Mucosa of rectum (tissue), 2 donors: ENCODE results near the gene MEGF8.

Experiments used
- H3K27ac ChIP-seq, 2 donors: one replicate each; pipeline ENCODE4 v1.7.0; 2013; ENCODE audit warnings: inconsistent platforms in 2 of 2, low read depth in 2 of 2, low read length in 2 of 2
- H3K27me3 ChIP-seq, 2 donors: one replicate each; pipeline ENCODE4 v1.7.0; 2013; ENCODE audit warnings: low read length in 2 of 2; ENCODE audit not compliant: control insufficient read depth in 2 of 2, insufficient read depth in 2 of 2
- H3K36me3 ChIP-seq, 2 donors: one replicate each; pipeline ENCODE4 v1.7.0; 2013; ENCODE audit warnings: low read length in 2 of 2; ENCODE audit not compliant: control insufficient read depth in 2 of 2, insufficient read depth in 2 of 2
- H3K4me1 ChIP-seq, 2 donors: one replicate each; pipeline ENCODE4 v1.7.0; 2013; ENCODE audit warnings: low read length in 2 of 2, mild to moderate bottlenecking in 1 of 2; ENCODE audit not compliant: control insufficient read depth in 2 of 2, insufficient read depth in 2 of 2
- H3K4me3 ChIP-seq, 2 donors: one replicate each; pipeline ENCODE4 v1.7.0; 2013; ENCODE audit warnings: low read length in 2 of 2
- H3K9ac ChIP-seq, 2 donors: one replicate each; pipeline ENCODE4 v1.7.0; 2013; ENCODE audit warnings: low read length in 2 of 2, low read depth in 1 of 2, mild to moderate bottlenecking in 1 of 2
- H3K9me3 ChIP-seq, 2 donors: one replicate each; pipeline ENCODE4 v1.7.0; 2013; ENCODE audit warnings: low read length in 2 of 2; ENCODE audit not compliant: control insufficient read depth in 2 of 2
- donor health status: healthy.
- donor health status: Normal muscosa, but diverticular disease.

The MEGF8 gene

GRCh38 chr19:42363614-42364346 is 38.3 kb downstream of the MEGF8 start:
- Histone ChIP-seq H3K9ac (no peak overlapping the region), H3K4me3 (no peak overlapping the region), H3K36me3 (peaks cover 10 to 21% of the 10 kb centered on the region in 2 donors), H3K27me3 (no peaks in the 10 kb centered on the region), H3K27ac (peak overlapping the region; percentile 26 to 40), H3K9me3 (peaks cover 0 to 3% of the 10 kb centered on the region in 2 donors), H3K4me1 (no peaks in the 10 kb centered on the region)

- no peaks in the 10 kb centered on the region for H3K27me3 ChIP-seq
- no peak overlapping the region for H3K27ac ChIP-seq
- no peaks in the 10 kb centered on the region for H3K4me1 ChIP-seq
- peaks cover 10 to 19% of the 10 kb centered on the region in 2 donors for H3K36me3 ChIP-seq
- H3K9ac ChIP-seq = no peak overlapping the region
- H3K9me3 ChIP-seq = peaks cover 0 to 3% of the 10 kb centered on the region in 2 donors
- no peak overlapping the region for H3K4me3 ChIP-seq
Observed at GRCh38 chr19:42366673-42367072, 41.2 kb downstream of the MEGF8 start.

- H3K9me3 ChIP-seq = peaks cover 0 to 3% of the 10 kb centered on the region in 2 donors
- no peak overlapping the region for H3K4me3 ChIP-seq
- H3K4me1 ChIP-seq = no peaks in the 10 kb centered on the region
- peaks cover 10 to 15% of the 10 kb centered on the region in 2 donors for H3K36me3 ChIP-seq
- H3K9ac ChIP-seq = no peak overlapping the region
- H3K27me3 ChIP-seq = no peaks in the 10 kb centered on the region
- H3K27ac ChIP-seq = no peak overlapping the region
Observed at GRCh38 chr19:42367929-42368328, 42.5 kb downstream of the MEGF8 start.

- H3K4me1 ChIP-seq = no peaks in the 10 kb centered on the region
- peaks cover 8 to 12% of the 10 kb centered on the region in 2 donors for H3K36me3 ChIP-seq
- no peak overlapping the region for H3K4me3 ChIP-seq
- no peak overlapping the region for H3K9ac ChIP-seq
- H3K27me3 ChIP-seq = no peaks in the 10 kb centered on the region
- peaks cover 0 to 3% of the 10 kb centered on the region in 2 donors for H3K9me3 ChIP-seq
- no peak overlapping the region for H3K27ac ChIP-seq
Observed at GRCh38 chr19:42368360-42368759, 42.9 kb downstream of the MEGF8 start.

- no peak overlapping the region for H3K4me3 ChIP-seq
- no peaks in the 10 kb centered on the region for H3K4me1 ChIP-seq
- peaks cover 6 to 8% of the 10 kb centered on the region in 2 donors for H3K36me3 ChIP-seq
Observed at GRCh38 chr19:42368765-42369164, 43.3 kb downstream of the MEGF8 start.

GRCh38 chr19:42369433-42370067 is 44.1 kb downstream of the MEGF8 start:
- H3K27me3 ChIP-seq = no peaks in the 10 kb centered on the region
- H3K27ac ChIP-seq = no peak overlapping the region
- H3K9ac ChIP-seq = no peak overlapping the region
- peaks cover 0 to 5% of the 10 kb centered on the region in 2 donors for H3K36me3 ChIP-seq
- H3K9me3 ChIP-seq = no peaks in the 10 kb centered on the region
- H3K4me3 ChIP-seq = no peak overlapping the region
- H3K4me1 ChIP-seq = no peaks in the 10 kb centered on the region

More at GRCh38 chr19:42368765-42369164, 43.3 kb downstream of the MEGF8 start:
- peaks cover 0 to 3% of the 10 kb centered on the region in 2 donors for H3K9me3 ChIP-seq
- H3K27me3 ChIP-seq = no peaks in the 10 kb centered on the region
- H3K9ac ChIP-seq = no peak overlapping the region
- H3K27ac ChIP-seq = no peak overlapping the region

GRCh38 chr19:42370068-42370520 is 44.7 kb downstream of the MEGF8 start:
- peaks cover 0 to 11% of the 10 kb centered on the region in 2 donors for H3K36me3 ChIP-seq
- no peaks in the 10 kb centered on the region for H3K27me3 ChIP-seq
- H3K9ac ChIP-seq = no peak overlapping the region
- H3K9me3 ChIP-seq = no peaks in the 10 kb centered on the region
- no peaks in the 10 kb centered on the region for H3K4me1 ChIP-seq
- H3K27ac ChIP-seq = no peak overlapping the region
- no peak overlapping the region for H3K4me3 ChIP-seq

- Histone ChIP-seq H3K9ac (no peak overlapping the region), H3K36me3 (peaks cover 0 to 14% of the 10 kb centered on the region in 2 donors), H3K9me3 (no peaks in the 10 kb centered on the region), H3K27me3 (no peaks in the 10 kb centered on the region), H3K4me1 (no peaks in the 10 kb centered on the region), H3K27ac (no peak overlapping the region), H3K4me3 (no peak overlapping the region)
Observed at GRCh38 chr19:42370626-42371175, 45.3 kb downstream of the MEGF8 start.

- no peak overlapping the region for H3K27ac ChIP-seq
- no peak overlapping the region for H3K9ac ChIP-seq
- H3K9me3 ChIP-seq = no peaks in the 10 kb centered on the region
- no peaks in the 10 kb centered on the region for H3K4me1 ChIP-seq
- H3K36me3 ChIP-seq = peaks cover 0 to 15% of the 10 kb centered on the region in 2 donors
- H3K27me3 ChIP-seq = no peaks in the 10 kb centered on the region
- H3K4me3 ChIP-seq = no peak overlapping the region
Observed at GRCh38 chr19:42374826-42375376, 49.5 kb downstream of the MEGF8 start.
